ENCODE results near the gene BBS9. TPM values are rescaled to one million over a fixed set of nuclear protein-coding genes. Genes with fewer than 3 reads are reported as not detected.

The BBS9 gene
- total and polyA plus RNA-seq, 2 of the 4 experiments (the other 2 are of a cell fraction), result 7.9 to 9.5 TPM

GRCh38 chr7:33325754-33326484 lies 196.6 kb downstream of the BBS9 start:
- no peaks in the 10 kb centered on the region for H3K27me3 ChIP-seq (ENCODE audit: control insufficient read depth, insufficient read depth, low read length)
- BruUV-seq (replicated peaks), result no TSS peak
- CTCF ChIA-PET, result interaction anchor here (0.8 kb wide), 1 partner anchor 8 kb away, joined by 3 read pairs; no protein-coding TSS in a partner anchor

More at GRCh38 chr7:33325754-33326484, 196.6 kb downstream of the BBS9 start:
- Histone ChIP-seq H3K9me3 (ENCODE audit: control insufficient read depth, insufficient read depth, low read length) (no peaks in the 10 kb centered on the region), H4K5ac (ENCODE audit: low read depth, low read length) (no peak overlapping the region), H2BK20ac (ENCODE audit: low read depth, low read length) (no peak overlapping the region), H3K14ac (replicated peaks; ENCODE audit: low read depth, low read length) (no peak overlapping the region), H3K4me2 (ENCODE audit: low read depth, low read length) (no peak overlapping the region), H4K20me1 (ENCODE audit: insufficient read depth, low read length) (no peaks in the 10 kb centered on the region), H3K36me3 (ENCODE audit: control insufficient read depth, insufficient read depth, low read length) (no peaks in the 10 kb centered on the region), H3K79me1 (ENCODE audit: low read depth in 1 of 2, low read length in 2 of 2) (no peaks in the 10 kb centered on the region), H2BK5ac (ENCODE audit: low read depth, low read length, poor library complexity, severe bottlenecking) (no peak overlapping the region), H3K23ac (ENCODE audit: low read depth, low read length) (no peak overlapping the region), H3K4me3 (ENCODE audit: insufficient read depth, low read depth, low read length) (no peak overlapping the region), H2BK15ac (ENCODE audit: low read depth, low read length) (no peak overlapping the region), H4K91ac (ENCODE audit: insufficient read depth, low read depth, low read length) (no peak overlapping the region), H3K4ac (ENCODE audit: low read depth, low read length) (no peak overlapping the region), H2AFZ (replicated peaks; ENCODE audit: low read length, poor library complexity) (no peak overlapping the region), H3K18ac (ENCODE audit: low read depth, low read length) (no peak overlapping the region), H2BK120ac (ENCODE audit: low read depth, low read length) (no peak overlapping the region), H3K9ac (ENCODE audit: low read depth, low read length) (no peak overlapping the region), H3K9me1 (ENCODE audit: insufficient read depth, low read length) (no peaks in the 10 kb centered on the region), H2AK5ac (ENCODE audit: low read depth, low read length) (no peak overlapping the region), H4K8ac (ENCODE audit: low read depth in 2 of 2, low read length in 2 of 2) (no peak overlapping the region), H3K4me1 (ENCODE audit: control insufficient read depth, insufficient read depth, low read length) (no peaks in the 10 kb centered on the region), H2AK9ac (replicated peaks; ENCODE audit: low read depth, low read length, poor library complexity) (no peak overlapping the region), H3K27ac (ENCODE audit: insufficient read depth, low read length) (no peak overlapping the region), H3K56ac (ENCODE audit: extremely low read depth, insufficient read depth, low read length) (no peak overlapping the region)
- intact Hi-C loops (cut with micrococcal nuclease) (no loop called here), dilution Hi-C loops (cut with HindIII; ENCODE audit: low sequenced_read_pairs, unreplicated experiment) (no loop called here), in situ Hi-C loops (cut with MboI; ENCODE audit: low sequenced_read_pairs) (no loop called here)
- 100% methylated on average over 1 of the region's 4 CpGs; no CpG with 5 or more reads in 1 of the 2 experiments for WGBS, 2 experiments (ENCODE audit: extremely low coverage in 2 of 2, insufficient read length in 1 of 2)
- ATAC-seq (ENCODE audit: low read depth) (no peak), DNase-seq (no peak)
- POLR2A ChIA-PET (ENCODE audit: unreplicated experiment), result no interaction called here
- TF ChIP-seq ELK1 (IDR thresholded peaks at IDR 0.05; ENCODE audit: borderline replicate concordance, low read depth, low read length), result no peak
- TF ChIP-seq CHD1 (IDR thresholded peaks at IDR 0.05; ENCODE audit: low read depth, low read length), result no peak
- TF ChIP-seq RFX5 (IDR thresholded peaks at IDR 0.05; ENCODE audit: low read depth, low read length), result no peak
- no peak for TF ChIP-seq CEBPB (IDR thresholded peaks at IDR 0.05; ENCODE audit: low read depth, low read length)
- TF ChIP-seq RAD21 (IDR thresholded peaks at IDR 0.05; ENCODE audit: low read length), result no peak
